ENCODE measurements around the gene OSTC.
"Not testable (repeated sequence)": the region's sequence is repeated elsewhere in the genome, so short reads cannot be mapped to it uniquely, and the experiment has no call there.

Gene OSTC

GRCh38 chr4:108649863-108650211, 562 bp upstream of the OSTC start:
- no peak for DNase-seq

GRCh38 chr4:108651014-108651791, 804 bp downstream of the OSTC start:
- no peak for DNase-seq

GRCh38 chr4:108662629-108663028, 12.2 kb downstream of the OSTC start:
- no peak for DNase-seq

- DNase-seq: no peak
Measured at GRCh38 chr4:108674356-108674977, 24.1 kb downstream of the OSTC start.

- no peak for DNase-seq
Measured at GRCh38 chr4:108681321-108681809, 31.0 kb downstream of the OSTC start.

- no peak for DNase-seq
Measured at GRCh38 chr4:108683479-108683878, 33.1 kb downstream of the OSTC start.

- no peak for DNase-seq
Measured at GRCh38 chr4:108685036-108685686, 34.8 kb downstream of the OSTC start.

- DNase-seq: no peak
Measured at GRCh38 chr4:108690738-108691137, 40.3 kb downstream of the OSTC start.

GRCh38 chr4:108693211-108693610, 42.8 kb downstream of the OSTC start:
- DNase-seq: no peak

GRCh38 chr4:108693819-108694218, 43.4 kb downstream of the OSTC start:
- DNase-seq: no peak

- no peak for DNase-seq
Measured at GRCh38 chr4:108694423-108694822, 44.0 kb downstream of the OSTC start.

GRCh38 chr4:108695062-108695461, 44.7 kb downstream of the OSTC start:
- DNase-seq: no peak

GRCh38 chr4:108696160-108696559, 45.8 kb downstream of the OSTC start:
- no peak for DNase-seq

- DNase-seq: no peak
Measured at GRCh38 chr4:108700081-108700757, 49.8 kb downstream of the OSTC start.

- DNase-seq: no peak
Measured at GRCh38 chr4:108702960-108703359, 52.6 kb downstream of the OSTC start.

- no peak for DNase-seq
Measured at GRCh38 chr4:108703370-108703769, 53.0 kb downstream of the OSTC start.

GRCh38 chr4:108703966-108704365, 53.6 kb downstream of the OSTC start:
- DNase-seq: no peak

GRCh38 chr4:108706289-108706688, 55.9 kb downstream of the OSTC start:
- DNase-seq: no peak

- no peak for DNase-seq
Measured at GRCh38 chr4:108709234-108709633, 58.8 kb downstream of the OSTC start.

GRCh38 chr4:108709722-108710121, 59.3 kb downstream of the OSTC start:
- no peak for DNase-seq

- not testable (repeated sequence) for DNase-seq
Measured at GRCh38 chr4:108710578-108710977, 60.2 kb downstream of the OSTC start.

GRCh38 chr4:108714880-108715279, 64.5 kb downstream of the OSTC start:
- DNase-seq: no peak

- no peak for DNase-seq
Measured at GRCh38 chr4:108716340-108716739, 65.9 kb downstream of the OSTC start.
